MM.1S (cell line): ENCODE results near the gene FMO5.

Source experiments
- DNase-seq: peaks from one replicate; pipeline ENCODE4 v3.0.0-alpha.2; 2015
- H2AFZ ChIP-seq: fragments of 300-600 bp; sonication (generic); 2 replicates; pipeline ENCODE4 v1.6.0; 2016; ENCODE audit warnings: antibody characterized with exemption, low read length
- H3F3A ChIP-seq: fragments of 300-600 bp; sonication (generic); 2 replicates; pipeline ENCODE4 v1.6.1; 2016; ENCODE audit warnings: mild to moderate bottlenecking, antibody characterized with exemption, low read length, moderate library complexity, mixed read lengths; ENCODE audit not compliant: insufficient read depth
- H3K27ac ChIP-seq: fragments of 300-600 bp; sonication (generic); 2 replicates; pipeline ENCODE4 v1.5.1; 2016; ENCODE audit warnings: mild to moderate bottlenecking, low read length
- H3K27me3 ChIP-seq: fragments of 300-600 bp; sonication (generic); replicated peaks from 2 replicates; pipeline ENCODE4 v1.6.0; 2016; ENCODE audit warnings: low read length; ENCODE audit not compliant: insufficient read depth
- H3K36me3 ChIP-seq: fragments of 300-600 bp; sonication (generic); replicated peaks from 2 replicates; pipeline ENCODE4 v1.6.1; 2016; ENCODE audit warnings: mild to moderate bottlenecking, low read length, mixed read lengths; ENCODE audit not compliant: insufficient read depth
- H3K4me1 ChIP-seq: fragments of 300-600 bp; sonication (generic); 2 replicates; pipeline ENCODE4 v1.6.1; 2016; ENCODE audit warnings: low read length, mixed read lengths
- H3K4me2 ChIP-seq: fragments of 300-600 bp; sonication (generic); 2 replicates; pipeline ENCODE4 v1.6.0; 2016; ENCODE audit warnings: low read depth, low read length
- H3K4me3 ChIP-seq: fragments of 300-600 bp; sonication (generic); 2 replicates; pipeline ENCODE4 v1.5.1; 2016; ENCODE audit warnings: low read length, mixed read lengths
- H3K79me2 ChIP-seq: fragments of 300-600 bp; sonication (generic); 2 replicates; pipeline ENCODE4 v1.6.1; 2016; ENCODE audit warnings: mixed run types, low read length, mixed read lengths
- H3K9ac ChIP-seq: fragments of 300-600 bp; sonication (generic); 2 replicates; pipeline ENCODE4 v1.6.1; 2016; ENCODE audit warnings: low read length, mixed read lengths
- H3K9me2 ChIP-seq: fragments of 300-600 bp; sonication (generic); replicated peaks from 2 replicates; pipeline ENCODE4 v1.6.1; 2016; ENCODE audit warnings: mild to moderate bottlenecking, low read length, mixed read lengths; ENCODE audit not compliant: insufficient read depth
- H3K9me3 ChIP-seq: fragments of 300-600 bp; sonication (generic); replicated peaks from 2 replicates; pipeline ENCODE4 v1.6.1; 2016; ENCODE audit warnings: mild to moderate bottlenecking, low read length, mixed read lengths; ENCODE audit not compliant: insufficient read depth
- H4K20me1 ChIP-seq: fragments of 300-600 bp; sonication (generic); 2 replicates; pipeline ENCODE4 v1.6.1; 2016; ENCODE audit warnings: mild to moderate bottlenecking, low read length, moderate library complexity, mixed read lengths; ENCODE audit not compliant: insufficient read depth
- EZH2 ChIP-seq: fragments of 300-600 bp; sonication (generic); optimal IDR thresholded peaks from 2 replicates; pipeline ENCODE3; 2017; ENCODE audit warnings: low read depth, mild to moderate bottlenecking, antibody characterized with exemption, low read length, mixed read lengths
- EZH2phosphoT487 ChIP-seq: fragments of 300-600 bp; sonication (generic); IDR thresholded peaks from 2 replicates; pipeline ENCODE4 v1.6.1; 2018; ENCODE audit warnings: antibody characterized with exemption, low read length
- TF ChIP-seq, protein P1 (sequence below): fragments of 300-600 bp; sonication (generic); IDR thresholded peaks from 2 replicates; pipeline ENCODE4 v1.5.1; 2016; ENCODE audit warnings: antibody characterized with exemption, low read length, mixed read lengths

The FMO5 gene

DNA sequence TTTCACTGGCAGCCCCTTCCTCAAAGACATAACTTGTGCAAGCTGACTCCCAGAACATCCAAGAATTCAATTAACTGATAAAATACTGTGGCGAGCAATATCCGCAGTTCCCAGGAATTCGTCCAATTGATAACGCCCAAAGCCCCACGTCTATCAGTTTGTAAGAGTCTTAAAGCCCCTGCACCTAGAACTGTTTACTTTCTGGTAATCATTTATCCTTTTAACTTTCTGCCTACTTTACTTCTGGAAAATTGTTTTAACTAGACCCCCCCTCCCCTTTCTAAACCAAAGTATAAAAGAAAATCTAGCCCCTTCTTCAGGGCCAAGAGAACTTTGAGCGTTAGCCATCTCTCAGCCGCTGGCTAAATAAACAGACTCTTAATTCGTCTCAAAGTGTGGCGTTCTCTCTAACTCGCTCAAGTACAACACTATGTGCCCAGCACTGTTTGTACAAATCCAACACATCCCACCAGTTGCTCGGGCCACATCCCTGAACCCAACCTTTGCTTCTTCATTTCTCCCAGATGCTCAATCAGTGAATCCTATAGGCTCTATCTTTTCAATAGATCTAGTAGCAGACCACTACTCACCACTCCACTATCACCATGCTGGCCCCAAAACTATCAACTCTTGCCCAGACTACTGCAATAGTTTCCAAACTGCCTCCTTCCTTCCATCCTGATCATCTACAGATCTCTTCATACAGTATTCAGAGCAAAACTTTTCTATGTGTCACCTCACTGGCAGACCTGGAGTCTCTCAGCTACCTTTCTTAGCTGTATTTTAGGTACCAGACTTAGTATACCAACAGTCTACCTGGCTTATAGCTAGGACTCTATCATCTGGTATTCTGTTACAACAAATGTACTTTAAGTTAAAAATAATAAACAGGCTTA lies 14.0 kb upstream of the FMO5 start:
- DNase-seq: no peak
- H3K9ac ChIP-seq: no peak overlapping the region
- no peak overlapping the region for H3K4me3 ChIP-seq
- no peak overlapping the region for H3K4me2 ChIP-seq
- H3K9me3 ChIP-seq: no peaks in the 10 kb centered on the region
- no peaks in the 10 kb centered on the region for H3F3A ChIP-seq
- H2AFZ ChIP-seq: no peak overlapping the region
- no peak for TF ChIP-seq EZH2
- TF ChIP-seq, protein P1, sequence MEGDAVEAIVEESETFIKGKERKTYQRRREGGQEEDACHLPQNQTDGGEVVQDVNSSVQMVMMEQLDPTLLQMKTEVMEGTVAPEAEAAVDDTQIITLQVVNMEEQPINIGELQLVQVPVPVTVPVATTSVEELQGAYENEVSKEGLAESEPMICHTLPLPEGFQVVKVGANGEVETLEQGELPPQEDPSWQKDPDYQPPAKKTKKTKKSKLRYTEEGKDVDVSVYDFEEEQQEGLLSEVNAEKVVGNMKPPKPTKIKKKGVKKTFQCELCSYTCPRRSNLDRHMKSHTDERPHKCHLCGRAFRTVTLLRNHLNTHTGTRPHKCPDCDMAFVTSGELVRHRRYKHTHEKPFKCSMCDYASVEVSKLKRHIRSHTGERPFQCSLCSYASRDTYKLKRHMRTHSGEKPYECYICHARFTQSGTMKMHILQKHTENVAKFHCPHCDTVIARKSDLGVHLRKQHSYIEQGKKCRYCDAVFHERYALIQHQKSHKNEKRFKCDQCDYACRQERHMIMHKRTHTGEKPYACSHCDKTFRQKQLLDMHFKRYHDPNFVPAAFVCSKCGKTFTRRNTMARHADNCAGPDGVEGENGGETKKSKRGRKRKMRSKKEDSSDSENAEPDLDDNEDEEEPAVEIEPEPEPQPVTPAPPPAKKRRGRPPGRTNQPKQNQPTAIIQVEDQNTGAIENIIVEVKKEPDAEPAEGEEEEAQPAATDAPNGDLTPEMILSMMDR: no peak
- TF ChIP-seq EZH2phosphoT487: no peak
- H3K36me3 ChIP-seq: no peaks in the 10 kb centered on the region
- peaks cover 8% of the 10 kb centered on the region for H3K4me1 ChIP-seq
- no peaks in the 10 kb centered on the region for H4K20me1 ChIP-seq
- no peaks in the 10 kb centered on the region for H3K9me2 ChIP-seq
- H3K79me2 ChIP-seq: peaks cover 12% of the 10 kb centered on the region
- H3K27ac ChIP-seq: no peak overlapping the region
- no peaks in the 10 kb centered on the region for H3K27me3 ChIP-seq

DNA sequence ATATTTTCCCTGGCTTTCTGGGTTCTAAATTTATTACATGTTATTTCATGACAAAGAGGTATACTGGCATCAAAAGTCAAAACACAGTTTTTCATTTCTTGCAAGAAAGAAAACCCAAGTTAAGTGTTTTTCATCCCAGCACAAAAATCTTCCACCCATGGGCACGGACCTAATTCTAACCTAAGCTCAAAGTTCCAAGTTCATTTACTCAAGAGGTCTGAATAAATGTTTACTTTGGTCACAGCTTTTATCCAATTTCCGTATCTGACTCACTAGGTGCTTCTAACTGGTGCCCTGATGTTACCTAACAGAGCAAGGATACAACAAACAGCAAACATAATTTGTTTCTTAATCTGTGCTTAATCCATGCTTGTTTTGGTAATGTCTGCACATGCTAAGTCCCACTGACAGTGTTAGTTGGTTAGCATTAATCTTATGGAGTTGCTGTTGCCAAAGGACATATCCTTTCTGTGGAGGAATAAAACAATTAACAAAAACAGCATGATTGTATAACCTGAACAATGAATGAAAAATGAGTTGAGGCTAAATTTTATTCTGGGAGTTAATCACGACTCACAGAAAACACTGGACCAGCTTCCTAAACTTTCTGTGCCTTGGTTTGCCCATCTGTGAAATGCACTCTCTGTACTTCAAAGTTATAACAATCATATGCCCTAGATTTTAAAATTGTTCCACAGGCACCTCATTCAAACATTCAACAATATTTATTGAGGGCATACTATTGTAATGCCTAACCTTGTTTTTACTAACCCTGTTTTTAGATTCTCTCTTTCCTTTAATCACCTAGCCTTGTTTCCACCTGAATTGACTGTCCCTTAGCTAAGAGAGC lies 13.1 kb upstream of the FMO5 start:
- Histone ChIP-seq H3K79me2 (peaks cover 4% of the 10 kb centered on the region), H3K4me1 (peaks cover 5% of the 10 kb centered on the region; the same call in 1 of the 2 replicates), H3K27ac (no peak overlapping the region), H3K9ac (no peak overlapping the region), H3K4me3 (no peak overlapping the region), H4K20me1 (no peaks in the 10 kb centered on the region), H2AFZ (no peak overlapping the region), H3K27me3 (no peaks in the 10 kb centered on the region), H3K9me2 (no peaks in the 10 kb centered on the region), H3F3A (no peaks in the 10 kb centered on the region), H3K4me2 (no peak overlapping the region), H3K9me3 (no peaks in the 10 kb centered on the region), H3K36me3 (no peaks in the 10 kb centered on the region)
- TF ChIP-seq EZH2 (no peak), EZH2phosphoT487 (no peak)
- TF ChIP-seq, protein P1: no peak
- no peak for DNase-seq

DNA sequence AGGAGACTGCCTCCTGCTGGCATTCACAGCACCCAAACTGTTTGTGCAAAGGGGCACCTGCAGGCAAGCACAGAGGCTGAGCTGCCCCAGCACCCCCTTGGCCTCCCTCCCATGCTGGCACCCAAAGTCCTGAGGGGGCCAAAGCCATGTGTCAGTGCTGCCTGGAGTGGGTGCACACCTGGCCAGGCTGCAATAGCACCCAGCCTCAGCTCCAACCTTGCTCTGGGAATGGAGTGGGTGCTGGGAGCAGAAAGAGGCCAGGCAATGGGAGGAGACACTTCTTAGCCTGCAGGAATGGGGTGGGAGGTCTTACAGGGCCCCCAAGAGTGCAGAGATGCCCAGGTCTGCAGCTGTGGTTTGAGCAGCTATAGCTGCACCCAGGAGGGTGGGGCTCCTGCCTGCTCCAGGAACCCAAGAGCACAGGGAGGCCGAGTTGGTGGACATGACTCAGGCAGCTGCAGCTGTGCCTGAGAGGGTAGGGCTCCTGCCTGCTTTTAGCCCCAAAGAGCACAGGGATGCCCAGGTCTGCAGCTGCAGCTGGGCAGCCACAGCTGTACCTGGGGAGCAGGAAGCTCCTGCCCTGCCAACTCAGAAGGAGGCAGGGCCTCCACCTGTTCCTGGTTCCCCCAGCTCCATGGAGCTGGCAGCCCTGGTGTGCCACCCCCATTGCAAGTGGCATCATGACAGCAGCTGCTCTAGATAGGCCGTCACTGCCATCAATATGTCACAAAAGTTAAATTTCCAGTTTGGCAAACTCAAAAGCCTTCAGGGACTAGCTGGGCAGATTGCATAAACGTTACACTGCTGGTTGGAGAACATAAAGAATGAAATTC lies 12.0 kb upstream of the FMO5 start:
- H2AFZ ChIP-seq: no peak overlapping the region
- H3F3A ChIP-seq: no peaks in the 10 kb centered on the region
- TF ChIP-seq, protein P1: no peak
- TF ChIP-seq EZH2phosphoT487: no peak
- no peak for TF ChIP-seq EZH2
- H3K4me1 ChIP-seq: peaks cover 4% of the 10 kb centered on the region; the same call in 1 of the 2 replicates
- no peaks in the 10 kb centered on the region for H4K20me1 ChIP-seq
- H3K27ac ChIP-seq: no peak overlapping the region
- no peaks in the 10 kb centered on the region for H3K79me2 ChIP-seq
- no peaks in the 10 kb centered on the region for H3K36me3 ChIP-seq
- no peak overlapping the region for H3K4me3 ChIP-seq
- no peak for DNase-seq
- H3K9me2 ChIP-seq: no peaks in the 10 kb centered on the region
- no peak overlapping the region for H3K4me2 ChIP-seq
- H3K9me3 ChIP-seq: no peaks in the 10 kb centered on the region
- H3K9ac ChIP-seq: no peak overlapping the region
- H3K27me3 ChIP-seq: no peaks in the 10 kb centered on the region
